Posterior vena cava (tissue), 2 donors: ENCODE measurements around the gene PPM1F. TPM values are rescaled to one million over a fixed set of nuclear protein-coding genes. Genes with fewer than 3 reads are reported as not detected.

Source experiments
- DNase-seq: peaks from one replicate; pipeline ENCODE4 v3.0.0-alpha.2; 2020; ENCODE audit warnings: low spot score
- intact Hi-C, 2 donors: fragments of 100-400 bp; cut with DNase I; formaldehyde crosslinking; loops; one replicate each; pipeline versions ENCODE4 v1.14.1 to v1.14.2; 2022 to 2023
- long read RNA-seq, 2 donors: library from polyadenylated mRNA; unstranded; transcript quantifications; one replicate each; pipeline ENCODE4 v2.0.0, GENCODE V29; 2020 to 2021
- total RNA-seq, 2 donors: library from RNA; stranded (reverse); fragmentation: NEBNext Ultra II Directional; extraction: Animal tissue kit (Norgen Biotek cat#: 25700); gene quantifications; one replicate each; pipeline ENCODE4 v1.2.1, GENCODE V29; 2021
- donor health status: DM: yes; HTN: yes; CAD: no.
- donor health status: DM: yes; HTN: yes; CAD: no.

The PPM1F gene
- 10 to 100 TPM; 39.4 to 55.8 TPM for total RNA-seq
- long read RNA-seq, donor 1, full-length matches to known transcripts, result 10 of 25 reads
- long read RNA-seq, donor 1, partial matches to known transcripts, result 3 of 25 reads
- long read RNA-seq, donor 1, other reads (novel, unspliced or antisense), result 12 of 25 reads
- long read RNA-seq, donor 2, full-length matches to known transcripts, result 13 of 57 reads
- long read RNA-seq, donor 2, partial matches to known transcripts, result 9 of 57 reads
- long read RNA-seq, donor 2, other reads (novel, unspliced or antisense), result 35 of 57 reads

- intact Hi-C loops, result no loop called here
- DNase-seq, result peak; percentile 96
Measured at GRCh38 chr22:21952586-21953571, at the start of gene PPM1F. TSS of gene PPM1F (minus strand) at chr22:21952848. CDS start at chr22:21946048, 6,800 bp downstream.

- intact Hi-C loops, result no loop called here
- DNase-seq, result no peak
Measured at GRCh38 chr22:22001664-22002525, 49.2 kb upstream of the PPM1F start.

GRCh38 chr22:21998595-21999247 is 46.1 kb upstream of the PPM1F start:
- intact Hi-C loops, result no loop called here
- DNase-seq, result no peak

- intact Hi-C loops, result no loop called here
Measured at GRCh38 chr22:21996175-21996720, 43.6 kb upstream of the PPM1F start.

GRCh38 chr22:21995660-21996059 is 43.0 kb upstream of the PPM1F start:
- intact Hi-C loops, result no loop called here

More at GRCh38 chr22:21996175-21996720, 43.6 kb upstream of the PPM1F start:
- DNase-seq, result no peak

GRCh38 chr22:21994881-21995444 is 42.3 kb upstream of the PPM1F start:
- no peak for DNase-seq
- intact Hi-C loops, result no loop called here

More at GRCh38 chr22:21995660-21996059, 43.0 kb upstream of the PPM1F start:
- no peak for DNase-seq

GRCh38 chr22:21992593-21993237 is 40.1 kb upstream of the PPM1F start:
- intact Hi-C loops, result no loop called here
- no peak for DNase-seq

GRCh38 chr22:21991774-21992173 is 39.1 kb upstream of the PPM1F start:
- peak; percentile 11 for DNase-seq
- intact Hi-C loops, result no loop called here

GRCh38 chr22:21991304-21991596 is 38.6 kb upstream of the PPM1F start:
- peak; percentile 40 for DNase-seq
- intact Hi-C loops, result no loop called here

GRCh38 chr22:21990445-21991303 is 38.0 kb upstream of the PPM1F start:
- peak; percentile 30 for DNase-seq
- intact Hi-C loops, result no loop called here

- intact Hi-C loops, result no loop called here
- DNase-seq, result peak; percentile 25
Measured at GRCh38 chr22:21989049-21989448, 36.4 kb upstream of the PPM1F start.

- intact Hi-C loops, result no loop called here
- DNase-seq, result peak; percentile 57
Measured at GRCh38 chr22:21985214-21985613, 32.6 kb upstream of the PPM1F start.

- DNase-seq, result peak; percentile 58
- intact Hi-C loops, result no loop called here
Measured at GRCh38 chr22:21984793-21985192, 32.1 kb upstream of the PPM1F start.

- DNase-seq, result peak; percentile 95
- intact Hi-C loops, result no loop called here
Measured at GRCh38 chr22:21982338-21982965, 29.8 kb upstream of the PPM1F start, which contains the start of gene TOP3B. TSS of gene TOP3B (minus strand) at chr22:21982787. CDS start at chr22:21975709, 7,078 bp downstream.

- intact Hi-C loops, result no loop called here
- no peak for DNase-seq
Measured at GRCh38 chr22:21981874-21982273, 29.2 kb upstream of the PPM1F start.

- peak; percentile 50 for DNase-seq
- intact Hi-C loops, result no loop called here
Measured at GRCh38 chr22:21980547-21980946, 27.9 kb upstream of the PPM1F start.
